ENCODE data around the gene FAAH.

FAAH gene

GRCh38 chr1:46451948-46452930, 58.1 kb downstream of the FAAH start:
- DNase-seq = no peak

DNA sequence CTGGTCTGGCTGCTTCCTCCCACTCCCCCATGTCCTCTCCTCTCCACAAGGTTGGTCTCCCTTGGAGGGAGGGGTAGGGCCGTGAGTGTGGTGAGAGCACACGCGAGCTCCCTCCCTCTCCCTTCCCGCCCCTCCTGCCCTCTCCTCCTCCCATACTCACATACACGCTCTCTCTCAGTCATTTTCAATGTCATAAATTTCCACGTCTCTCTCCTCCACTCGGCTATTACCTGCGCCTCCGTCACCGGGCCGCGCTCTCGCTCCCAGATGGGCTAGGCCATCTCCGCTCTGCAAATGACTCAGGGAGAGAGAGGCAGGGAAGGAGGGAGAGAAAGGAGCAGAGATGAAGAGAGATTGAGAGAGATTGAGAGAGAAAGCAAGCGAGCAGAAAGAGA, 58.8 kb downstream of the FAAH start:
- no peak for DNase-seq

- DNase-seq = no peak
These were observed 59.3 kb downstream of the FAAH start for GRCh38 chr1:46453449-46453848.

DNA sequence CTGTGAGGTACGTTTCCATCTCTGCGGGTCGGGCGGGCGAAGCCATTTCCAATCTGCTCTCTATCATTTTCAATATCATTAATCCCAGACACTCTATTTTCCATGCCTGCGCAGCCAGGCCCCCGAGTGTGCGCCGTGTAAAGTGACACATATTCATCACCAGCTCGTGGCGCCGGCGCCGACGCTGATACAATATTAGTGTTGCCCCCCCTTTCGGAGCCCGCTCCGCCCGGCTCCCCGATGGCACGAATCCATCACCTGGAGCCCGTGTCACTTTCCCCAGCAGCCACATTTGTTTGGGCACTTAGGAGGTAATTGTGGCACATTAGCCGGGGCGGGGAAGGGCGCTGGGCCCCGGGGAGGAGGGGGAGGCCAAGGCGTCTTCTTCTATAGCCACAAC, 61.8 kb downstream of the FAAH start:
- no peak for DNase-seq

- no peak for DNase-seq
These were observed 62.4 kb downstream of the FAAH start for GRCh38 chr1:46456411-46456963.

GRCh38 chr1:46457178-46457577, 63.1 kb downstream of the FAAH start:
- DNase-seq = no peak

DNA sequence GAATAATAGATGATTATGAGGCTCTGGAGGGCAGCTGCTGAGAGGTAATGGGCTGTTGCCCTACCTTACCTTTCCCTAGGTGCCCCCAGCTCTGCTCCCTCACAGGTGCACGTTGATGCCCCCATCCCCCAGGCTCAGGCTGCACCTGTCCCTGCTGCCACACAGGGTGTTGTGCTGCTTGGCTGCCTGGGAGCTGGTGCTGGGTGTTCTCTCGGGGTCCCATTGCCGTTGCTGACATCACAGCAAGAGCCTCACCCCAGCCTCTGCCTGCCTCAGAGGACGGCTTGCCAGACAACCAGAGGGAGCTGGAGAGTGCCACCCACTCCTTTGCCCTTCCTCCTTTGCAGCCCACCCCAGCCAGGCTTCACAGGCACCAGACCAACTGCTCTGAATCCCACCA, 64.1 kb downstream of the FAAH start:
- DNase-seq = no peak

- DNase-seq = no peak
These were observed 64.7 kb downstream of the FAAH start for GRCh38 chr1:46458846-46459245.

GRCh38 chr1:46459315-46459714, 65.2 kb downstream of the FAAH start:
- no peak for DNase-seq

DNA sequence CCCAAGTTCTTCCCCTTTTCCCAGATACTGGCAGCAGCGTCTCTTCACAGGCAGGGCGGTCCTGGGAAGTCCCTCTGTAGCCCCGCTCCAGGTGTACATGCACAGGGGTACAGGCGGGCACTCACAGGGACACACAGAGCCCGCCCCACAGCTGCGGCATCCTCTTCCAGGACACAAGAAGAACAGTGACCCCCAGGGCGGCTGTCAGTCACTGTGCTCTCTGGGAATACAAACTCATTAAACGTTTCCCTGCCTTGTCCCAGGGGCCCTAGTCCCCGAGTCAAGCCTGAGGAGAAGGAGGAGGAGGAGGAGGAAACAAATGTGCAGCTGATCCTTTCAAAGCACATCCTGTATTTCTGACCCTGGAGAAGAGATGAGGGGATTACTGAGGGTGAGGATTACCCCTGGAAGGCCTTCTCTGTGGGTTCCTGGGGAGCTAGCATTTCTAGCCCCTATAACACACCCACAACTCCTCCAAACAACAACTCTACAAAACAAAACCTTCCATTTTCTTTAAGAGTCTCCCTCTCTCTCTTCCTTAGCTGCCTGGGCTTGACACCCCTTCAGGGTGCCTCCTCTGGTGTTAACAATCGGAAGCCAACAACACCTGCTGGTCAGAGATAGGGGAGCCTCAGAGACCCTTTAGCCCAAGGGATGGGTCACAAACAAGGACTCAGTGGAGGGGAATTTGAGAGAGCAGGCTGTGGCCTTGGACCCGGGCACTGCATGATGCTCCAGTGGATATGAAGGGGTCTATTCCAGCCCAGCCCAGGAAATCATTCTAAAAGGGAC, 67.1 kb downstream of the FAAH start:
- DNase-seq = no peak

- no peak for DNase-seq
These were observed 67.8 kb downstream of the FAAH start for GRCh38 chr1:46461809-46462448.

Measured in activated T-cell treated with anti-CD3 and anti-CD28 coated beads for 4 hours (primary cell).